ENCODE data around the gene LCLAT1.

The LCLAT1 gene

GRCh38 chr2:30680121-30680520, 233.1 kb downstream of the LCLAT1 start:
- DNase-seq, result no peak

DNA sequence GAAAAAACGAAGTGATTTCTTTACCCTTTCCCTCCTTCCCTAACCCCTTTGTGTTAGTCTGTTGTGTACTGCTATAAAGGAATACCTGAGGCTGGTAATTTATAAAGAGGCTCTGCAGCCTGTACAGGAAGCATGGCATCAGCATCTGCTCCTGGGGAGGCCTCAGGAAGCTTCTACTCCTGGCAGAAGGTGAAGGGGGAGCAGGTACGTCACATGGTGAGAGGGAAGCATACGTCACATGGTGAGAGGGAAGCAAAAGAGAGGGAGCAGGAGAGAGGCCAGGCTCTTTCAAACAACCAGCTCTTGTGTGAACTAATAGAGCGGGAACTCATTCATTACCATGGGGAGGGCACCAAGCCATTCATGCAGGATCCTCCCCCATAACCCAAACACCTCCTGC, 234.0 kb downstream of the LCLAT1 start:
- DNase-seq, result no peak

- DNase-seq, result no peak
Measured at GRCh38 chr2:30683236-30683956, 236.3 kb downstream of the LCLAT1 start.

GRCh38 chr2:30684026-30684425, 237.0 kb downstream of the LCLAT1 start:
- no peak for DNase-seq

GRCh38 chr2:30684516-30684915, 237.5 kb downstream of the LCLAT1 start:
- no peak for DNase-seq

GRCh38 chr2:30684996-30685395, 237.9 kb downstream of the LCLAT1 start:
- no peak for DNase-seq

- no peak for DNase-seq
Measured at GRCh38 chr2:30686000-30686399, 239.0 kb downstream of the LCLAT1 start.

DNA sequence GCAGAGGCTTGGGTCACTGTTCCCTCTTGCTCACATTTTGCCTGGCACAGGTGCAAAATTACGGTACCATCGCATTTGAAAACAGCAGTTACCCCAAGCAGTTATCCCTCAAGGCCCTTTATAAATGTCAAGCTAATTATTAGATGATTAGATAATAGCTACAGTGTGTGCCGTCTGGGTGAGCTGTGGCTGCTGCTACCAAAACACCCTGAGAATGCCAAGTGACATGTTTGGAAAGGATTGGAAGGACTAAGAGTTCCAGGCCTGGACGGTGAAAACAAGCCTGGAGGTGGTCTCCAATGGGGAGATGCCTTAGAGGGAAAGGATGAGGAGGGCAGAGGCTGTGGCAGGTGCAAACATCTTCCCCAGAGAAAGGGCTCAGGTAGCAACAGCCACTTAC, 239.6 kb downstream of the LCLAT1 start:
- DNase-seq, result no peak

DNA sequence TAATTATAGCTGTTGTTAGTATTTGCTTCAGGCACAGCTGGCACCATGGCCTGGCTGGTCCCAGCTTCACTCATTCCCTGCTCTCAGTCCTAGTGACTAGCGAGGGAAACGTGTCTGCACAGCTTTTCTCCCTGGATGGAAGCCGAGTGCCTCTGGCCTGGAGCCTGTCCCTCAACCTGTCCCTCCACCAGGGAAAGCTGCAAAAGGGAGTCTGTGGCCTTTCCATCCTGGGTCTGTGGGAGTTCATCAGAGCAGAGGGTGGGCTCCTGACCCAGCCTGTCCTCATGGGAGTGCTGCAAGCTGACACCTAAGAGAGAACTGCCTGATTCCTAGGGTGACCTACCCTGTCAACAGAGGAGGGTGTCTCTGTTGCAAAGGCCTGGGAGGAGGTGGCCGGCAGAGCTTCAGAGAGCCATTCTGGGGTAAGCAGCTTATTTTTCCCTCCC, 241.9 kb downstream of the LCLAT1 start:
- DNase-seq, result no peak

DNA sequence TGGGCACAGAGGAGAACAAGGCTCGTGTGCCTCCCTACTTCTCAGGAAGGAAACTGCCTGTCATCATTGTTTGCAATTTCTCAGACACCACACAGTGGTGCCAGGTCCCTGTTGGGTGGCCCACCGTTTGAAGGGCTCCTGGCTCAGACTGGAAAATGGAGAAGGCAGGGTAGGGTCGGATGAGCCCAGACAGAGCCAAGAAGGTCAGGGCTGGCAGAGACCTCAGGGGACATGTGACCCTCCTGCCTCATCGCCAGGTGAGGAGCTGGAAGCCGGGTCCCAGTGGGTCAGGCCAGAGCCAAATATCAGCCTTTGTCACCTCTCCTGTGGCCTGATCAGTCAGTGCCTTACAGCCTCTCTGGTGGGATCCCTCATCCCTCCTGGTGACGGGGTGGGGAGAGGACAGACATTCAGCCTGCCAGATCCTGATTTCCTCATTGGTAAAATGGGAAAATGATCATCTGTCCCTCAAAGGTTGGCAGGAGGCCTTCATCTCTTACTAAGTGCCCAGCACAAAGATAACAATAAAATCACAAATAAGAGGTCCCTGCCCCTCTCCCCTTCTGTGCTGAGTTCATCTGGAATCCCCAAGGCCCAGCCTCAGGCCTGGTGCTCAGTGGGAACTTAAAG, 242.6 kb downstream of the LCLAT1 start:
- no peak for DNase-seq

DNA sequence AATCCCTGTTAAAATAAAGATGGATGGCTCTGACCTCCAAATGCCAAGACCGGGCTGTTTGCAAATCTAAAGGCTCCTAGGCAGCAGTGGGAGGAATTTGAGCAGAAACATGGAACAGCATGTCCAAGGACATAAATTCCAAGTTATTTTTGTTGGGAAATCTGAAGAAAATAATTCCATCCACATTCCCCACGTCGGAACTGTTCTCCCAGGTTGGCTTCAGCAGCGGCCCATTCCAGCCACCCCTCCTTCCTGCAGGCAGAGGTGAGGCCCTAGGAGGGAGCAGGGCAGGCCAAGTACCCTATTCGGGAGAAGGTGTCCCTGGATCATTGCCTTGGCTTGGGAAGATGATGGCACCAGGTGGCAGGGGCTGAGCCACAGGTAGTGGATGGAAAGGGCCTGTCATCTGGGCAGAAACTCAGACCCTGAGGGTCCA, 243.1 kb downstream of the LCLAT1 start:
- no peak for DNase-seq

DNA sequence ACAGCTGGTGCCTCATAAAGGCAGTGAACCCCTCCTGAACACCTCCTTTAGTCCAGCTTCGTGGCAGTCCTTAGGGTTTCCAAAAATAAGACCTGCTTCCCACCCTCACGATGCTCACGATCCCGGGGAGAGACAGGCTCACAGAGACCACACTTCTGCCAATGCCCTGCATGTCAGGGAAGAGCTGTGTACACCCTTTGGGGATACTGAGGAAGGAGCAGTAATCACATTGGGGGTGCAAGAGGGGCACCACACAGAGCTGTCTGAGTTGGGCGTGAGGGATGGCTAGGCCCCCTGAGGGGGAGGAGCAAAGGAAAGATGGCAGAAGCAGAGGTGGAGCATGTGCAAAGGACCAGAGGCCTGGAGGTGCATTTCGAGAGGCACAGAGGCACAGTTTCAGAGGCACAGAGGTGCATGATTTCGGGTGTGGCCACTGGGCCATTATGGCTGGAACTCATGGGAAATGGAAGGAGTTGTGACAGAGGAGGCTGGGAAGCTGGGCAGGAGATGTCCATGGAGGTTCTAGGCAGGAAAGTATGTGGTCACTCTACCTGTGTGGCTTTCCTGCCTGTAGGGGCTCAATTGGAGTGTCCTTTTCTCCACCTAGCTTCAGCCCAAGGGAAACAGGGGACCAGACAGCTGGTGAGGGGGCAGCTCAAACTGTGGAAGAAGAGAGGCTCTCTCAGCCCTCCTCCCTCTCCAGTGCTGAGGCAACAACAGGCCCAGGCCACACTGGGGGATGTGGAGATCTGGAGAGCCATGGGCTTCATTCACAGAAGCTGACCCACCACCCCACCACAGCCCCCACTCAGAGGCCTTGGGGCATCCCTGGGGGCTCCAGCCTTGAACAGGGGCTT, 244.3 kb downstream of the LCLAT1 start:
- no peak for DNase-seq

- DNase-seq, result no peak
Measured at GRCh38 chr2:30691948-30692828, 245.1 kb downstream of the LCLAT1 start.

GRCh38 chr2:30692829-30693275, 245.8 kb downstream of the LCLAT1 start:
- no peak for DNase-seq

All from stimulated activated naive CD4-positive, alpha-beta T cell (primary cell).